AG09309 (cell line): ENCODE results near the gene EXT2.

Source experiments
- DNase-seq: peaks from one replicate; pipeline ENCODE4 v3.0.0-alpha.2; 2010; ENCODE audit warnings: low read depth
- H3K4me3 ChIP-seq: 2 replicates; pipeline ENCODE4 v1.5.1; 2011; ENCODE audit warnings: mild to moderate bottlenecking, low read depth, low read length, moderate library complexity; ENCODE audit not compliant: control insufficient read depth
- CTCF ChIP-seq: IDR thresholded peaks from 2 replicates; pipeline ENCODE4 v1.5.1; 2011; ENCODE audit warnings: mild to moderate bottlenecking, low read depth, low read length, inconsistent platforms; ENCODE audit not compliant: insufficient read depth, control insufficient read depth; ENCODE audit errors: missing control alignments

EXT2 gene

GRCh38 chr11:44228379-44228778 is 132.9 kb downstream of the EXT2 start:
- no peak overlapping the region for H3K4me3 ChIP-seq
- DNase-seq: no peak
- no peak for TF ChIP-seq CTCF

- no peak for TF ChIP-seq CTCF
- H3K4me3 ChIP-seq: no peak overlapping the region
- no peak for DNase-seq
These were observed 133.6 kb downstream of the EXT2 start for GRCh38 chr11:44229098-44229497.

GRCh38 chr11:44229624-44230023 is 134.1 kb downstream of the EXT2 start:
- DNase-seq: no peak
- TF ChIP-seq CTCF: no peak
- no peak overlapping the region for H3K4me3 ChIP-seq

GRCh38 chr11:44235765-44236201 is 140.3 kb downstream of the EXT2 start:
- no peak overlapping the region for H3K4me3 ChIP-seq
- TF ChIP-seq CTCF: no peak
- no peak for DNase-seq

- H3K4me3 ChIP-seq: no peak overlapping the region
- no peak for DNase-seq
- TF ChIP-seq CTCF: no peak
These were observed 140.8 kb downstream of the EXT2 start for GRCh38 chr11:44236296-44236695.

GRCh38 chr11:44237156-44237555 is 141.7 kb downstream of the EXT2 start:
- H3K4me3 ChIP-seq: no peak overlapping the region
- no peak for DNase-seq
- TF ChIP-seq CTCF: no peak

GRCh38 chr11:44241851-44242250 is 146.4 kb downstream of the EXT2 start:
- no peak for TF ChIP-seq CTCF
- DNase-seq: no peak
- no peak overlapping the region for H3K4me3 ChIP-seq
